ENCODE results near the gene RPS26. TPM values are rescaled to one million over a fixed set of nuclear protein-coding genes. Genes with fewer than 3 reads are reported as not detected.

RPS26 gene
- total and polyA plus RNA-seq, 7 experiments from 2014 or later, result 40.8 to 717 (median 51.1) TPM

GRCh38 chr12:56087220-56087619, 45.5 kb downstream of the RPS26 start:
- intact Hi-C loops (cut with micrococcal nuclease), result no loop called here
- POLR2A ChIA-PET, result interaction anchor here (1.2 kb wide), 1 partner anchor 9 kb away, joined by 4 read pairs; no protein-coding TSS in a partner anchor
- H3K4me3 ChIP-seq (ENCODE audit: low read length), result no peak overlapping the region

More at GRCh38 chr12:56087220-56087619, 45.5 kb downstream of the RPS26 start:
- ATAC-seq, result no peak
- H3K27ac ChIP-seq (ENCODE audit: low read depth, low read length), result no peak overlapping the region
- no peak for DNase-seq
- H3K4me1 ChIP-seq (ENCODE audit: control insufficient read depth in 2 of 2, insufficient read depth in 2 of 2, low read length in 2 of 2), result no peaks in the 10 kb centered on the region
- CTCF ChIA-PET, result no interaction called here
- Mint-ChIP-seq H3K9me3 (no peaks in the 10 kb centered on the region), H3K4me1 (peaks cover 0 to 12% (median 0%) of the 10 kb centered on the region in 7 donors), H3K36me3 (peaks cover 0 to 1% (median 0%) of the 10 kb centered on the region in 5 donors), H3K27me3 (peaks cover 0 to 24% (median 4%) of the 10 kb centered on the region in 5 donors), H3K4me3 (no peak overlapping the region), H3K27ac (no peak overlapping the region)
- no peaks in the 10 kb centered on the region for H3K9me3 ChIP-seq (ENCODE audit: control insufficient read depth in 2 of 3, low read length in 3 of 3)
- no peaks in the 10 kb centered on the region for H3K27me3 ChIP-seq (ENCODE audit: control insufficient read depth in 2 of 2, insufficient read depth in 2 of 2, low read length in 2 of 2)
- H3K36me3 ChIP-seq (ENCODE audit: control insufficient read depth in 2 of 3, insufficient read depth in 3 of 3, low read length in 3 of 3), result no peaks in the 10 kb centered on the region

Other genes with a start within 250 kb of the RPS26 start
- gene SARNP, start 224.2 kb upstream of the RPS26 start, total RNA-seq, result 10 to 100 TPM; 28.0 to 73.0 (median 41.7) TPM
- 100 to 1,000 TPM in 1 of 2 donors, 10 to 100 TPM in 1; 89.7 to 115 TPM for gene SARNP, start 224.2 kb upstream of the RPS26 start, polyA plus RNA-seq
- gene ORMDL2, start 223.9 kb upstream of the RPS26 start, total RNA-seq, result 10 to 100 TPM; 12.3 to 67.3 (median 40.5) TPM
- gene ORMDL2, start 223.9 kb upstream of the RPS26 start, polyA plus RNA-seq, result 100 to 1,000 TPM in 1 of 2 donors, 10 to 100 TPM in 1; 96.0 to 107 TPM
- gene DNAJC14, start 212.3 kb upstream of the RPS26 start, total RNA-seq, result 10 to 100 TPM; 20.3 to 36.1 (median 35.9) TPM
- 10 to 100 TPM; 31.9 to 50.4 TPM for gene DNAJC14, start 212.3 kb upstream of the RPS26 start, polyA plus RNA-seq
- gene MMP19, start 199.0 kb upstream of the RPS26 start, total RNA-seq, result under 1 TPM in 4 of 5 experiments, not detected in 1; 0.24 to 0.84 (median 0.54) TPM
- not detected for gene MMP19, start 199.0 kb upstream of the RPS26 start, polyA plus RNA-seq
- gene PYM1, start 114.0 kb upstream of the RPS26 start, total RNA-seq, result 10 to 100 TPM; 18.5 to 46.9 (median 35.0) TPM
- 10 to 100 TPM; 62.1 to 70.7 TPM for gene PYM1, start 114.0 kb upstream of the RPS26 start, polyA plus RNA-seq
- 1,000 to 10,000 TPM in 3 of 5 experiments, 100 to 1,000 TPM in 2; 705 to 1,507 (median 1,164) TPM for gene DGKA, start 110.8 kb upstream of the RPS26 start, total RNA-seq
- 100 to 1,000 TPM; 259 to 557 TPM for gene DGKA, start 110.8 kb upstream of the RPS26 start, polyA plus RNA-seq
- not detected for gene PMEL, start 75.9 kb upstream of the RPS26 start, total RNA-seq
- under 1 TPM; 0.09 to 0.57 TPM for gene PMEL, start 75.9 kb upstream of the RPS26 start, polyA plus RNA-seq
- 10 to 100 TPM; 19.0 to 77.2 (median 24.1) TPM for gene CDK2, start 75.1 kb upstream of the RPS26 start, total RNA-seq
- gene CDK2, start 75.1 kb upstream of the RPS26 start, polyA plus RNA-seq, result 1 to 10 TPM; 7.0 to 9.6 TPM
- gene RAB5B, start 67.8 kb upstream of the RPS26 start, total RNA-seq, result 100 to 1,000 TPM in 1 of 5 experiments, 10 to 100 TPM in 4; 45.2 to 109 (median 62.7) TPM
- gene RAB5B, start 67.8 kb upstream of the RPS26 start, polyA plus RNA-seq, result 10 to 100 TPM; 69.6 to 86.7 TPM
- gene SUOX, start 44.6 kb upstream of the RPS26 start, total RNA-seq, result 10 to 100 TPM in 1 of 5 experiments, 1 to 10 TPM in 4; 1.9 to 10.4 (median 7.1) TPM
- under 1 TPM; 0.14 to 0.21 TPM for gene SUOX, start 44.6 kb upstream of the RPS26 start, polyA plus RNA-seq
- gene IKZF4, start 20.9 kb upstream of the RPS26 start, total RNA-seq, result 10 to 100 TPM in 1 of 5 experiments, 1 to 10 TPM in 4; 3.6 to 37.8 (median 5.3) TPM
- 1 to 10 TPM in 1 of 2 donors, under 1 TPM in 1; 0.54 to 2.0 TPM for gene IKZF4, start 20.9 kb upstream of the RPS26 start, polyA plus RNA-seq
- gene ERBB3, start 38.2 kb downstream of the RPS26 start, total RNA-seq, result 1 to 10 TPM; 1.0 to 6.4 (median 1.9) TPM
- under 1 TPM; 0.22 to 0.51 TPM for gene ERBB3, start 38.2 kb downstream of the RPS26 start, polyA plus RNA-seq
- gene PA2G4, start 62.6 kb downstream of the RPS26 start, total RNA-seq, result 100 to 1,000 TPM in 3 of 5 experiments, 10 to 100 TPM in 2; 61.7 to 254 (median 109) TPM
- 100 to 1,000 TPM; 216 to 218 TPM for gene PA2G4, start 62.6 kb downstream of the RPS26 start, polyA plus RNA-seq
- gene RPL41, start 74.7 kb downstream of the RPS26 start, total RNA-seq, result 1,000 to 10,000 TPM; 3,787 to 6,048 (median 5,952) TPM
- gene RPL41, start 74.7 kb downstream of the RPS26 start, polyA plus RNA-seq, result over 10,000 TPM in 1 of 2 donors, 1,000 to 10,000 TPM in 1; 6,745 to 10,251 TPM
- gene ZC3H10, start 76.3 kb downstream of the RPS26 start, total RNA-seq, result 10 to 100 TPM in 3 of 5 experiments, 1 to 10 TPM in 2; 7.8 to 16.3 (median 13.3) TPM
- 1 to 10 TPM; 2.4 to 4.1 TPM for gene ZC3H10, start 76.3 kb downstream of the RPS26 start, polyA plus RNA-seq
- gene ESYT1, start 86.3 kb downstream of the RPS26 start, total RNA-seq, result 100 to 1,000 TPM; 121 to 300 (median 221) TPM
- 100 to 1,000 TPM; 282 to 353 TPM for gene ESYT1, start 86.3 kb downstream of the RPS26 start, polyA plus RNA-seq
- gene MYL6B, start 110.7 kb downstream of the RPS26 start, total RNA-seq, result 10 to 100 TPM in 2 of 5 experiments, 1 to 10 TPM in 3; 3.7 to 60.3 (median 8.9) TPM
- 1 to 10 TPM; 5.6 to 6.7 TPM for gene MYL6B, start 110.7 kb downstream of the RPS26 start, polyA plus RNA-seq
- 1,000 to 10,000 TPM in 1 of 5 experiments, 100 to 1,000 TPM in 4; 428 to 1,509 (median 467) TPM for gene MYL6, start 116.4 kb downstream of the RPS26 start, total RNA-seq
- gene MYL6, start 116.4 kb downstream of the RPS26 start, polyA plus RNA-seq, result 1,000 to 10,000 TPM; 1,845 to 2,144 TPM
- gene SMARCC2, start 147.6 kb downstream of the RPS26 start, total RNA-seq, result 100 to 1,000 TPM; 118 to 187 (median 149) TPM
- 10 to 100 TPM; 64.6 to 88.9 TPM for gene SMARCC2, start 147.6 kb downstream of the RPS26 start, polyA plus RNA-seq
- 10 to 100 TPM; 31.4 to 44.9 (median 43.1) TPM for gene RNF41, start 180.0 kb downstream of the RPS26 start, total RNA-seq
- gene RNF41, start 180.0 kb downstream of the RPS26 start, polyA plus RNA-seq, result 10 to 100 TPM; 29.4 to 45.8 TPM
- 10 to 100 TPM in 3 of 5 experiments, 1 to 10 TPM in 2; 9.2 to 61.2 (median 11.8) TPM for gene NABP2, start 182.4 kb downstream of the RPS26 start, total RNA-seq
- gene NABP2, start 182.4 kb downstream of the RPS26 start, polyA plus RNA-seq, result 1 to 10 TPM; 1.0 to 1.6 TPM
- 1 to 10 TPM in 1 of 5 experiments, under 1 TPM in 2, not detected in 2; 0.43 to 1.2 (median 0.77) TPM for gene SLC39A5, start 188.1 kb downstream of the RPS26 start, total RNA-seq
- gene SLC39A5, start 188.1 kb downstream of the RPS26 start, polyA plus RNA-seq, result not detected
- gene ANKRD52, start 216.5 kb downstream of the RPS26 start, total RNA-seq, result 10 to 100 TPM; 26.9 to 64.4 (median 40.7) TPM
- 1 to 10 TPM; 5.1 to 8.2 TPM for gene ANKRD52, start 216.5 kb downstream of the RPS26 start, polyA plus RNA-seq
- gene COQ10A, start 225.0 kb downstream of the RPS26 start, total RNA-seq, result 10 to 100 TPM; 22.5 to 39.4 (median 31.5) TPM
- 10 to 100 TPM in 1 of 2 donors, 1 to 10 TPM in 1; 9.7 to 11.5 TPM for gene COQ10A, start 225.0 kb downstream of the RPS26 start, polyA plus RNA-seq

All from naive thymus-derived CD4-positive, alpha-beta T cell (primary cell).